Measurements from ENCODE around the gene UBLCP1.
A peak's percentile ranks its signal among the peaks of the same experiment; 100 is the strongest.
"Not testable (repeated sequence)": the region's sequence is repeated elsewhere in the genome, so short reads cannot be mapped to it uniquely, and the experiment has no call there.

Gene UBLCP1

GRCh38 chr5:159227452-159227851 lies 35.6 kb upstream of the UBLCP1 start:
- no peaks in the 10 kb centered on the region for H3K4me1 ChIP-seq (ENCODE audit: control insufficient read depth, insufficient read depth, low read length)
- no peak overlapping the region for H3K27ac ChIP-seq (ENCODE audit: extremely low read depth, low read depth, low read length)
- no peaks in the 10 kb centered on the region for H3K9me3 ChIP-seq (ENCODE audit: control insufficient read depth, insufficient read depth, low read depth, low read length)
- CTCF ChIA-PET = interaction anchor here (0.6 kb wide), 1 partner anchor 21 kb away, joined by 4 read pairs; no protein-coding TSS in a partner anchor
- POLR2A ChIA-PET = no interaction called here
- no peak overlapping the region for H3K4me3 ChIP-seq (ENCODE audit: low read depth, low read length)
- H3K36me3 ChIP-seq (ENCODE audit: control insufficient read depth in 2 of 2, insufficient read depth in 1 of 2, low read length in 2 of 2) = no peaks in the 10 kb centered on the region
- TF ChIP-seq ZBTB6 (tag by site-specific recombination; IDR thresholded peaks at IDR 0.05) = no peak
- no peak for TF ChIP-seq ZNF114 (tag by site-specific recombination; IDR thresholded peaks at IDR 0.05)
- no peak for TF ChIP-seq REPIN1 (tag by site-specific recombination; IDR thresholded peaks at IDR 0.05; ENCODE audit: low read depth)
- no peak for TF ChIP-seq ZNF777 (tag by site-specific recombination; IDR thresholded peaks at IDR 0.05; ENCODE audit: borderline replicate concordance)
- TF ChIP-seq ZXDB (tag by site-specific recombination; IDR thresholded peaks at IDR 0.05) = no peak
- TF ChIP-seq AEBP2 (tag by site-specific recombination; IDR thresholded peaks at IDR 0.05; ENCODE audit: borderline replicate concordance) = no peak
- no peak for TF ChIP-seq ZNF658 (tag by site-specific recombination; IDR thresholded peaks at IDR 0.05)
- no peak for TF ChIP-seq PRDM10 (tag by site-specific recombination; IDR thresholded peaks at IDR 0.05)
- no peak for TF ChIP-seq ZNF157 (tag by site-specific recombination; IDR thresholded peaks at IDR 0.05)
- no peak for TF ChIP-seq KLF9 (tag by site-specific recombination; IDR thresholded peaks at IDR 0.05; ENCODE audit: low read depth)
- no peak for TF ChIP-seq ZNF544 (tag by site-specific recombination; IDR thresholded peaks at IDR 0.05)
- TF ChIP-seq ZNF837 (tag by site-specific recombination; IDR thresholded peaks at IDR 0.05) = no peak
- no peak for TF ChIP-seq HIC1 (tag by site-specific recombination; IDR thresholded peaks at IDR 0.05)
- TF ChIP-seq ZNF394 (tag by site-specific recombination; IDR thresholded peaks at IDR 0.05; ENCODE audit: borderline replicate concordance) = no peak
- TF ChIP-seq ZNF366 (tag by site-specific recombination; conservative IDR thresholded peaks at IDR 0.05) = no peak
- no peak for TF ChIP-seq KLF1 (tag by site-specific recombination; IDR thresholded peaks at IDR 0.05)

- POLR2A ChIA-PET = not testable (repeated sequence)
Measured at GRCh38 chr5:159228097-159228496, 35.0 kb upstream of the UBLCP1 start.

More at GRCh38 chr5:159228097-159228496, 35.0 kb upstream of the UBLCP1 start:
- TF ChIP-seq OSR2 (tag by site-specific recombination; IDR thresholded peaks at IDR 0.05) (0 out of 2 replicates have a peak, but pooled peaks have one; percentile 7), KLF1 (tag by site-specific recombination; IDR thresholded peaks at IDR 0.05) (peak; percentile 39; the same call in 1 of the 2 replicates), GLIS1 (tag by site-specific recombination; IDR thresholded peaks at IDR 0.05) (peak; percentile 27; the same call in 1 of the 2 replicates), ZNF362 (tag by site-specific recombination; IDR thresholded peaks at IDR 0.05) (0 out of 2 replicates have a peak, but pooled peaks have one; percentile 13)
- not testable (repeated sequence) for H3K4me1 ChIP-seq (ENCODE audit: control insufficient read depth, insufficient read depth, low read length); H3K27ac ChIP-seq (ENCODE audit: extremely low read depth, low read depth, low read length); H3K9me3 ChIP-seq (ENCODE audit: control insufficient read depth, insufficient read depth, low read depth, low read length); H3K36me3 ChIP-seq (ENCODE audit: control insufficient read depth in 2 of 2, insufficient read depth in 1 of 2, low read length in 2 of 2); H3K4me3 ChIP-seq (ENCODE audit: low read depth, low read length)
- CTCF ChIA-PET = interaction anchor here (0.5 kb wide), 1 partner anchor 21 kb away, joined by 3 read pairs; no protein-coding TSS in a partner anchor
